Measurements from ENCODE around the gene BTG4.

BTG4 gene

GRCh38 chr11:111535281-111535680 lies 23.1 kb upstream of the BTG4 start:
- DNase-seq, result no peak

- no peak for DNase-seq
These were observed 20.2 kb upstream of the BTG4 start for GRCh38 chr11:111532365-111532709.

- DNase-seq, result no peak
These were observed 19.6 kb upstream of the BTG4 start for GRCh38 chr11:111531687-111532364.

GRCh38 chr11:111531136-111531535 lies 18.9 kb upstream of the BTG4 start:
- no peak for DNase-seq

- no peak for DNase-seq
These were observed 17.9 kb upstream of the BTG4 start for GRCh38 chr11:111530091-111530490.

- no peak for DNase-seq
These were observed 16.4 kb upstream of the BTG4 start for GRCh38 chr11:111528557-111528956.

GRCh38 chr11:111527279-111527678 lies 15.1 kb upstream of the BTG4 start:
- no peak for DNase-seq

- DNase-seq, result no peak
These were observed 14.3 kb upstream of the BTG4 start for GRCh38 chr11:111526501-111526900.

GRCh38 chr11:111525456-111525855 lies 13.3 kb upstream of the BTG4 start:
- no peak for DNase-seq

GRCh38 chr11:111524056-111524455 lies 11.9 kb upstream of the BTG4 start:
- no peak for DNase-seq

- DNase-seq, result no peak
These were observed 11.2 kb upstream of the BTG4 start for GRCh38 chr11:111523343-111523742.

GRCh38 chr11:111522426-111522825 lies 10.2 kb upstream of the BTG4 start:
- DNase-seq, result no peak

GRCh38 chr11:111521135-111521534 lies 8.9 kb upstream of the BTG4 start:
- DNase-seq, result no peak

GRCh38 chr11:111520560-111520959 lies 8.4 kb upstream of the BTG4 start:
- no peak for DNase-seq

- no peak for DNase-seq
These were observed 6.5 kb upstream of the BTG4 start for GRCh38 chr11:111518668-111519067.

- DNase-seq, result no peak
These were observed 3.4 kb upstream of the BTG4 start for GRCh38 chr11:111515591-111515990.

- DNase-seq, result no peak
These were observed 2.2 kb upstream of the BTG4 start, which contains the start of gene HOATZ for GRCh38 chr11:111514216-111515031. HOATZ (plus strand) TSS chr11:111514778; CDS start chr11:111514785, 7 bp downstream.

GRCh38 chr11:111513240-111513605 lies 1.0 kb upstream of the BTG4 start:
- DNase-seq, result no peak

GRCh38 chr11:111510311-111510710 lies 1.9 kb downstream of the BTG4 start:
- no peak for DNase-seq

GRCh38 chr11:111502611-111503010 lies 9.6 kb downstream of the BTG4 start:
- no peak for DNase-seq

- DNase-seq, result no peak
These were observed 11.7 kb downstream of the BTG4 start for GRCh38 chr11:111500481-111500880.

- DNase-seq, result no peak
These were observed 12.7 kb downstream of the BTG4 start for GRCh38 chr11:111499483-111499882.

- no peak for DNase-seq
These were observed 18.1 kb downstream of the BTG4 start for GRCh38 chr11:111494040-111494439.

- DNase-seq, result no peak
These were observed 21.7 kb downstream of the BTG4 start for GRCh38 chr11:111490496-111490895.

- no peak for DNase-seq
These were observed 28.8 kb downstream of the BTG4 start for GRCh38 chr11:111483431-111483830.
